Peyer's patch (tissue), 4 donors: ENCODE measurements around the gene TRABD2A. TPM values are rescaled to one million over a fixed set of nuclear protein-coding genes. Genes with fewer than 3 reads are reported as not detected.
A peak's percentile ranks its signal among the peaks of the same experiment; 100 is the strongest.

Experiments used
- DNase-seq, 3 donors: peaks; one replicate each; pipeline ENCODE4 v3.0.0-alpha.2; 2017 to 2019
- H3K27ac ChIP-seq, 4 donors: fragments of 200-600 bp; sonication (generic); one replicate each; pipeline ENCODE4 v1.5.1; 2016 to 2019
- H3K27me3 ChIP-seq, 2 donors: fragments of 200-600 bp; sonication (generic); one replicate each; pipeline ENCODE4 v1.5.1; 2019
- H3K36me3 ChIP-seq, 3 donors: fragments of 200-600 bp; sonication (generic); one replicate each; pipeline ENCODE4 v1.5.1; 2016 to 2019
- H3K4me1 ChIP-seq, 4 donors: fragments of 200-600 bp; sonication (generic); one replicate each; pipeline ENCODE4 v1.5.1; 2016 to 2019
- H3K4me3 ChIP-seq, 4 donors: fragments of 200-600 bp; sonication (generic); 1 replicate in 3 of 4; 2 replicates in 1 of 4; pipeline ENCODE4 v1.5.1; 2016 to 2019; ENCODE audit warnings: mild to moderate bottlenecking in 1 of 4
- H3K9me3 ChIP-seq, 4 donors: fragments of 200-600 bp; sonication (generic); one replicate each; pipeline ENCODE4 v1.5.1; 2016 to 2019; ENCODE audit warnings: mild to moderate bottlenecking in 1 of 4
- CTCF ChIP-seq, 6 experiments: fragments of 450-650 bp in 4 of 6; fragments of 200-600 bp in 2 of 6; sonication (generic) in 1 of 6; IDR thresholded peaks; one replicate each; pipeline ENCODE4 v1.5.1; 2017 to 2019; ENCODE audit warnings: antibody characterized with exemption in 6 of 6, mild to moderate bottlenecking in 3 of 6, moderate library complexity in 1 of 6
- POLR2A ChIP-seq, 2 donors: fragments of 450-650 bp; IDR thresholded peaks; one replicate each; pipeline ENCODE4 v1.5.1; 2017; ENCODE audit warnings: antibody characterized with exemption in 2 of 2, mild to moderate bottlenecking in 2 of 2, moderate library complexity in 2 of 2
- total RNA-seq, 4 donors: library from RNA; depleted of rRNA; stranded (reverse); fragments of >200 nt; gene quantifications; one replicate each; pipeline ENCODE4 v1.1.0, GENCODE V29; 2016

TRABD2A gene
- total RNA-seq, 4 donors from 2014 or later: 32.2 to 85.4 (median 55.0) TPM

GRCh38 chr2:84836215-84836614 is 44.7 kb downstream of the TRABD2A start:
- no peak overlapping the region for H3K4me3 ChIP-seq
- H3K4me1 ChIP-seq: peaks cover 0 to 6% (median 0%) of the 10 kb centered on the region in 4 donors
- DNase-seq: no peak
- H3K9me3 ChIP-seq: peaks cover 0 to 4% (median 0%) of the 10 kb centered on the region in 4 donors
- no peaks in the 10 kb centered on the region for H3K36me3 ChIP-seq
- H3K27ac ChIP-seq: no peak overlapping the region
- H3K27me3 ChIP-seq: no peaks in the 10 kb centered on the region
- no peak for TF ChIP-seq POLR2A (IDR thresholded peaks at IDR 0.05)
- TF ChIP-seq CTCF (IDR thresholded peaks at IDR 0.05): no peak

- Histone ChIP-seq H3K36me3 (no peaks in the 10 kb centered on the region), H3K4me1 (peaks cover 0 to 6% (median 0%) of the 10 kb centered on the region in 4 donors), H3K27me3 (no peaks in the 10 kb centered on the region), H3K27ac (peak overlapping the region in 2 of 4 donors; percentile 47 to 55), H3K4me3 (no peak overlapping the region), H3K9me3 (peaks cover 0 to 4% (median 0%) of the 10 kb centered on the region in 4 donors)
- TF ChIP-seq CTCF (IDR thresholded peaks at IDR 0.05) (no peak), POLR2A (IDR thresholded peaks at IDR 0.05) (no peak)
- DNase-seq: no peak
These were observed 47.3 kb downstream of the TRABD2A start for GRCh38 chr2:84833481-84834150.

- Histone ChIP-seq H3K4me1 (peaks cover 0 to 6% (median 0%) of the 10 kb centered on the region in 4 donors), H3K36me3 (no peaks in the 10 kb centered on the region), H3K9me3 (peaks cover 0 to 4% (median 0%) of the 10 kb centered on the region in 4 donors), H3K4me3 (no peak overlapping the region), H3K27ac (peak overlapping the region; percentile 9 to 47 (median 24)), H3K27me3 (no peaks in the 10 kb centered on the region)
- TF ChIP-seq POLR2A (IDR thresholded peaks at IDR 0.05) (no peak), CTCF (IDR thresholded peaks at IDR 0.05) (no peak)
- peak in 2 of 3 donors; percentile 56 to 67 for DNase-seq
These were observed 48.0 kb downstream of the TRABD2A start for GRCh38 chr2:84832772-84833461.

GRCh38 chr2:84830758-84831500 is 50.0 kb downstream of the TRABD2A start:
- H3K27ac ChIP-seq: no peak overlapping the region
- peaks cover 0 to 4% (median 0%) of the 10 kb centered on the region in 4 donors for H3K9me3 ChIP-seq
- DNase-seq: no peak
- H3K27me3 ChIP-seq: no peaks in the 10 kb centered on the region
- H3K4me1 ChIP-seq: peaks cover 0 to 6% (median 0%) of the 10 kb centered on the region in 4 donors
- TF ChIP-seq POLR2A (IDR thresholded peaks at IDR 0.05) (no peak), CTCF (IDR thresholded peaks at IDR 0.05) (no peak)
- H3K36me3 ChIP-seq: no peaks in the 10 kb centered on the region
- H3K4me3 ChIP-seq: no peak overlapping the region

- no peak overlapping the region for H3K27ac ChIP-seq
- DNase-seq: peak in 1 of 3 donors; percentile 60
- no peak for TF ChIP-seq CTCF (IDR thresholded peaks at IDR 0.05)
- TF ChIP-seq POLR2A (IDR thresholded peaks at IDR 0.05): no peak
- no peaks in the 10 kb centered on the region for H3K36me3 ChIP-seq
- H3K27me3 ChIP-seq: no peaks in the 10 kb centered on the region
- H3K4me3 ChIP-seq: no peak overlapping the region
- H3K4me1 ChIP-seq: peaks cover 0 to 6% (median 0%) of the 10 kb centered on the region in 4 donors
- no peaks in the 10 kb centered on the region for H3K9me3 ChIP-seq
These were observed 50.8 kb downstream of the TRABD2A start for GRCh38 chr2:84830095-84830494.
